GM12878 (cell line): ENCODE results near the gene TRAPPC4. TPM values are rescaled to one million over a fixed set of nuclear protein-coding genes. Genes with fewer than 3 reads are reported as not detected.

ENCODE experiments used
- ATAC-seq: fragments of 200-7000 bp; cut with Tn5 transposase; 3 replicates; pipeline ENCODE4 v1.9.1; 2020; ENCODE audit warnings: mild to moderate bottlenecking, moderate library complexity
- BruUV-seq: library from RNA; stranded (reverse); fragments of 400-500 nt; replicated peaks from 2 replicates; lab custom pipeline; 2021; lab: Mats Ljungman, UMichigan
- CTCF ChIA-PET: fragments of 300-600 bp; sonication (Branson Sonifier 250); formaldehyde crosslinking; extraction: SDS; loops from one replicate; lab custom pipeline; 2021; ENCODE audit warnings: inconsistent platforms; lab: Yijun Ruan, JAX
- POLR2A ChIA-PET: fragments of 350-600 bp; formaldehyde crosslinking; extraction: SDS; loops from one replicate; lab custom pipeline; 2021; ENCODE audit warnings: inconsistent platforms; lab: Charles Lee
- RAD21 ChIA-PET: fragments of 300-600 bp; sonication (Branson Sonifier 250); formaldehyde crosslinking; loops from one replicate; lab custom pipeline; 2023; ENCODE audit warnings: antibody characterized with exemption; ENCODE audit not compliant: unreplicated experiment; lab: Charles Lee
- SMC1A ChIA-PET: fragments of 300-600 bp; sonication (Branson Sonifier 250); formaldehyde crosslinking; loops from one replicate; lab custom pipeline; 2023; ENCODE audit not compliant: unreplicated experiment, uncharacterized antibody; lab: Charles Lee
- DNase-seq: peaks from one replicate; pipeline ENCODE4 v3.0.0-alpha.2; 2011; ENCODE audit warnings: low read depth, low spot score
- FAIRE-seq: peaks from 3 replicates; lab custom pipeline; 2011; peaks lifted over from hg19 to GRCh38; lab: Jason Lieb, UNC
- H2AFZ ChIP-seq: 2 replicates; pipeline ENCODE4 v1.6.0; 2011; ENCODE audit warnings: low read depth, low read length, control low read depth; ENCODE audit not compliant: control insufficient read depth
- H3K27ac ChIP-seq: 2 replicates; pipeline ENCODE4 v1.5.1; 2011; ENCODE audit warnings: control low read depth; ENCODE audit not compliant: control insufficient read depth, insufficient read depth
- H3K27me3 ChIP-seq, 2 experiments: replicated peaks in 1 of 2; 2 replicates each; pipeline versions ENCODE4 v1.6.0 to v1.6.1; 2011; ENCODE audit warnings: low read length in 1 of 2; ENCODE audit not compliant: control insufficient read depth in 2 of 2, insufficient read depth in 2 of 2
- H3K36me3 ChIP-seq, 2 experiments: 2 replicates each; pipeline ENCODE4 v1.5.1; 2011; ENCODE audit warnings: low read length in 1 of 2; ENCODE audit not compliant: control insufficient read depth in 2 of 2, insufficient read depth in 2 of 2
- H3K4me1 ChIP-seq: 2 replicates; pipeline ENCODE4 v1.6.1; 2011; ENCODE audit warnings: mild to moderate bottlenecking, low read length, moderate library complexity, mixed read lengths; ENCODE audit not compliant: control insufficient read depth, insufficient read depth
- H3K4me2 ChIP-seq: 2 replicates; pipeline ENCODE4 v1.6.0; 2011; ENCODE audit warnings: control low read depth; ENCODE audit not compliant: control insufficient read depth, insufficient read depth
- H3K4me3 ChIP-seq: fragments of 200-600 bp; sonication (generic); 2 replicates; pipeline ENCODE4 v1.5.1; 2016
- H3K79me2 ChIP-seq: 2 replicates; pipeline ENCODE4 v1.6.0; 2011; ENCODE audit warnings: low read length; ENCODE audit not compliant: control insufficient read depth, insufficient read depth
- H3K9ac ChIP-seq: 2 replicates; pipeline ENCODE4 v1.8.0; 2011; ENCODE audit warnings: low read length, control low read depth, mixed read lengths; ENCODE audit not compliant: control insufficient read depth, insufficient read depth
- H3K9me3 ChIP-seq: replicated peaks from 3 replicates; pipeline ENCODE4 v1.5.1; 2011; ENCODE audit warnings: mild to moderate bottlenecking, low read length; ENCODE audit not compliant: control insufficient read depth, insufficient read depth
- H4K20me1 ChIP-seq: 2 replicates; pipeline ENCODE4 v1.6.0; 2011; ENCODE audit not compliant: control insufficient read depth, insufficient read depth
- CREB1 ChIP-seq: IDR thresholded peaks from 2 replicates; pipeline ENCODE4 v1.6.1; 2012; ENCODE audit warnings: low read depth, mild to moderate bottlenecking, inconsistent platforms
- GABPA ChIP-seq: IDR thresholded peaks from 2 replicates; pipeline ENCODE4 v1.6.1; 2014; ENCODE audit warnings: antibody characterized with exemption, low read depth, mild to moderate bottlenecking, inconsistent platforms
- HDGF ChIP-seq: fragments of 450-650 bp; IDR thresholded peaks from 2 replicates; pipeline ENCODE4 v1.6.1; 2016; ENCODE audit warnings: antibody characterized with exemption
- LARP7 ChIP-seq: fragments of 450-650 bp; IDR thresholded peaks from 2 replicates; pipeline ENCODE4 v1.6.1; 2017; ENCODE audit warnings: mild to moderate bottlenecking
- MEF2B ChIP-seq: fragments of 450-650 bp; IDR thresholded peaks from 2 replicates; pipeline ENCODE4 v1.6.1; 2018; ENCODE audit warnings: mild to moderate bottlenecking, moderate library complexity; ENCODE audit not compliant: partially characterized antibody, poor library complexity, severe bottlenecking
- NFYB ChIP-seq: IDR thresholded peaks from 2 replicates; pipeline ENCODE4 v1.6.1; 2011; ENCODE audit warnings: low read depth, mild to moderate bottlenecking, low read length, improper control_type of control experiment, moderate library complexity; ENCODE audit not compliant: insufficient read depth
- NKRF ChIP-seq: fragments of 450-650 bp; conservative IDR thresholded peaks from 2 replicates; pipeline ENCODE4 v1.6.1; 2017; ENCODE audit warnings: mild to moderate bottlenecking, moderate library complexity
- POLR2AphosphoS2 ChIP-seq: IDR thresholded peaks from 2 replicates; pipeline ENCODE4 v1.6.1; 2011; ENCODE audit warnings: low read depth, mild to moderate bottlenecking, low read length, improper control_type of control experiment, moderate library complexity
- POLR2AphosphoS5 ChIP-seq: IDR thresholded peaks from 2 replicates; pipeline ENCODE4 v1.6.1; 2011; ENCODE audit warnings: mild to moderate bottlenecking, low read length, inconsistent platforms
- USF1 ChIP-seq: IDR thresholded peaks from 2 replicates; pipeline ENCODE4 v1.6.1; 2011; ENCODE audit warnings: borderline replicate concordance, low read depth, mild to moderate bottlenecking, moderate library complexity, mixed read lengths, low read length; ENCODE audit not compliant: insufficient read depth; ENCODE audit errors: extremely low read length
- YY1 ChIP-seq: IDR thresholded peaks from 2 replicates; pipeline ENCODE4 v1.6.1; 2011; ENCODE audit warnings: low read depth, mild to moderate bottlenecking, low read length
- WGBS: methylation state at CpG from one replicate; pipeline ENCODE4 v1.1.6; 2016; ENCODE audit warnings: low lambda C conversion rate; ENCODE audit not compliant: insufficient replicate concordance, insufficient coverage; ENCODE audit errors: missing lambda C conversion rate; 5-methylcytosine and 5-hydroxymethylcytosine counted together
- in situ Hi-C: fragments of 300-500 bp; cut with MboI; formaldehyde crosslinking; loops from 9 replicates; pipeline ENCODE4 v1.14.3; 2018; ENCODE audit warnings: mixed read lengths
- intact Hi-C: fragments of 100-400 bp; cut with micrococcal nuclease; formaldehyde crosslinking; loops from one replicate; pipeline ENCODE4 v1.14.2; 2022; ENCODE audit not compliant: unreplicated experiment
- polyA plus RNA-seq, 11 experiments: library from polyadenylated mRNA; depleted of rRNA in 4 of 11; unstranded in 6 of 11; stranded (reverse) in 5 of 11; fragments of >200 nt; fragmentation: Nextera tagmentation in 4 of 11; fragmentation: Illumina TruSeq in 1 of 11; extraction: Ambion mirVana in 4 of 11; extraction: Trizol in 1 of 11; gene quantifications; 1 replicate in 1 of 11; 2 replicates in 10 of 11; pipeline versions ENCODE4 v1.2.1 to v1.2.3, GENCODE V29; 2011 to 2016; ENCODE audit warnings: inconsistent platforms in 2 of 11, missing spikeins in 2 of 11, low read depth in 1 of 11
- total RNA-seq, 4 experiments: library from RNA; depleted of rRNA in 3 of 4; stranded (reverse); fragments of >200 nt in 3 of 4; fragmentation: Illumina TruSeq in 1 of 4; extraction: Trizol in 1 of 4; gene quantifications; 2 replicates each; pipeline versions ENCODE4 v1.2.1 to v1.2.3, GENCODE V29; 2013 to 2021

Gene TRAPPC4
- total and polyA plus RNA-seq, 10 of the 15 experiments (the other 5 are each of a cell fraction or from before 2014, with no cell fraction given): 61.6 to 231 (median 98.8) TPM

- DNase-seq (no peak), FAIRE-seq (no peak), ATAC-seq (peak; percentile 49)
- TF ChIP-seq HDGF (no peak), CREB1 (0 out of 2 replicates have a peak, but pooled peaks have one; percentile 8), LARP7 (0 out of 2 replicates have a peak, but pooled peaks have one; percentile 7)
- no TSS peak for BruUV-seq
- in situ Hi-C loops (no loop called here), intact Hi-C loops (no loop called here)
- H3K79me2 ChIP-seq: peaks cover 13% of the 10 kb centered on the region
- no peaks in the 10 kb centered on the region for H3K9me3 ChIP-seq
- peak overlapping the region; percentile 74; the same call in 1 of the 2 replicates for H3K9ac ChIP-seq
- peak overlapping the region; percentile 80 for H3K27ac ChIP-seq
- H3K36me3 ChIP-seq: peaks cover 1 to 4% of the 10 kb centered on the region in 2 experiments; a peak in 3 of 4 replicates
- SMC1A ChIA-PET: interaction anchor here (1.0 to 4.9 kb wide), 2 partner anchors 13 to 21 kb away, joined by 5 to 40 read pairs; partner anchors contain the start of genes RPS25 and TRAPPC4
- 2% methylated on average over 13 of the region's 13 CpGs for WGBS
- peak overlapping the region; percentile 95 for H2AFZ ChIP-seq
- H3K4me3 ChIP-seq: peak overlapping the region; percentile 78
- no peaks in the 10 kb centered on the region for H4K20me1 ChIP-seq
- RAD21 ChIA-PET: interaction anchor here (1.0 to 1.7 kb wide), 5 partner anchors 15 to 67 kb away, joined by 3 to 6 read pairs (median 3); partner anchors contain the start of gene VPS11
- H3K27me3 ChIP-seq: no peaks in the 10 kb centered on the region
- peaks cover 14% of the 10 kb centered on the region for H3K4me1 ChIP-seq
- H3K4me2 ChIP-seq: peak overlapping the region; percentile 85
- POLR2A ChIA-PET: interaction anchor here (0.9 to 3.0 kb wide), 8 partner anchors 11 to 77 kb away, joined by 3 to 14 read pairs (median 5); partner anchors contain the start of genes HMBS, HYOU1 and VPS11
- CTCF ChIA-PET: interaction anchor here (1.0 to 2.0 kb wide), 6 partner anchors 10 to 291 kb away, joined by 3 to 16 read pairs (median 6); partner anchors contain the start of genes HYOU1 and TRAPPC4
Measured at GRCh38 chr11:119030029-119030328, 11.4 kb downstream of the TRAPPC4 start.

- Histone ChIP-seq H2AFZ (peak within 1 kb of the TSS; percentile 95), H3K79me2 (peaks cover 13% of the 10 kb centered on the region), H3K9me3 (no peaks in the 10 kb centered on the region), H3K9ac (peak within 1 kb of the TSS; percentile 74), H3K4me2 (peak within 1 kb of the TSS; percentile 85), H4K20me1 (no peaks in the 10 kb centered on the region), H3K27ac (peak within 1 kb of the TSS; percentile 80), H3K4me3 (peak within 1 kb of the TSS; percentile 78), H3K36me3 (peaks cover 1 to 4% of the 10 kb centered on the region in 2 experiments; a peak in 3 of 4 replicates), H3K27me3 (no peaks in the 10 kb centered on the region), H3K4me1 (peaks cover 14% of the 10 kb centered on the region)
- in situ Hi-C loops: no loop called here
- ChIA-PET POLR2A (interaction anchor here (0.8 to 3.0 kb wide), 10 partner anchors 10 to 76 kb away, joined by 3 to 14 read pairs (median 4); partner anchors contain the start of genes C2CD2L, HMBS, HYOU1 and VPS11), CTCF (interaction anchor here (1.0 to 2.0 kb wide), 8 partner anchors 11 to 290 kb away, joined by 3 to 16 read pairs (median 5); partner anchors contain the start of genes CENATAC, HYOU1 and TRAPPC4), SMC1A (interaction anchor here (1.0 to 4.9 kb wide), 2 partner anchors 13 to 21 kb away, joined by 5 to 40 read pairs; partner anchors contain the start of genes RPS25 and TRAPPC4), RAD21 (interaction anchor here (1.0 to 1.7 kb wide), 5 partner anchors 15 to 67 kb away, joined by 3 to 6 read pairs (median 3); partner anchors contain the start of gene VPS11)
- under 1% methylated on average over 56 of the region's 67 CpGs for WGBS
- peak; percentile 88 for ATAC-seq
- DNase-seq: peak; percentile 94
- BruUV-seq: no TSS peak
- peak; percentile 99 for FAIRE-seq
- intact Hi-C loops: no loop called here
- no peak for TF ChIP-seq POLR2AphosphoS2
- TF ChIP-seq YY1: peak; percentile 56; the same call in 1 of the 2 replicates
- peak; percentile 25; the same call in 1 of the 2 replicates for TF ChIP-seq POLR2AphosphoS5
- TF ChIP-seq NFYB: no peak
- 0 out of 2 replicates have a peak, but pooled peaks have one; percentile 62 for TF ChIP-seq NKRF
- no peak for TF ChIP-seq GABPA
- peak; percentile 30 for TF ChIP-seq MEF2B
- TF ChIP-seq USF1: peak; percentile 41
Measured at GRCh38 chr11:119030329-119031047, 11.9 kb downstream of the TRAPPC4 start, which contains the start of gene SLC37A4. Gene SLC37A4 (minus strand): TSS chr11:119030877.
